D341Med (cell line): ENCODE data around the gene P3H3.
A peak's percentile ranks its signal among the peaks of the same experiment; 100 is the strongest.

Experiments used
- DNase-seq: peaks from one replicate; pipeline ENCODE4 v3.0.0; 2012; ENCODE audit warnings: low spot score

Gene P3H3

DNA sequence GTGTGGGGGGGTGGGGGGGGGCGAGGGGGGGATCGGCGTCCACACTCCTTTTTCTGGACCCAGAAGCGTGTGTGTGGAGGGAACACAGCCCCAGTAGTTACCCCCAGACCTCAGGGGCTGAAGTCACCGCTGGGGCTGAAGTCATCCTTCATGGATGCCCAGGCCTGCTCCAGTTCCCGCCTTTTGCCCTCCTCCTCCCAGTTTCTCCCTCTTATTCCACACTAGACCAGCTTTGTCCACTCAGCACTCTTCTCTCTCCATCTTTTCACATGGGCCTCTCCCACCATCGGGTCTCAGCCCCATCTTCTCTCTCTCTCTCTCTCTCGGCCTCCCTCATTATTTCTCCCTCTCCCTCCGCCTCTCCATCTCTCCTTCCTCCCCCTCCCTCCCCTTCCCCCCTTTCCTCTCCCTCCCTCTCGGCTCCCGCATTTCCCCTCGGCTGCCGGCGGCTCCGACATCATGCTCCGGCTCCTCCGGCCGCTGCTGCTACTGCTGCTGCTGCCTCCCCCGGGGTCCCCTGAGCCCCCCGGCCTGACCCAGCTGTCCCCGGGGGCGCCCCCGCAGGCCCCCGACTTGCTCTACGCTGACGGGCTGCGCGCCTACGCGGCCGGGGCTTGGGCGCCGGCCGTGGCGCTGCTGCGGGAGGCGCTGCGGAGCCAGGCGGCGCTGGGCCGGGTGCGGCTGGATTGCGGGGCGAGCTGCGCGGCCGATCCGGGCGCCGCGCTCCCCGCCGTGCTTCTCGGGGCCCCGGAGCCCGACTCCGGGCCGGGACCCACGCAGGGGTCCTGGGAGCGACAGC, at the start of gene P3H3:
TSS of gene P3H3 (plus strand) at position 426 of the 799 bp plus-strand sequence. CDS start at position 460, 34 bp downstream.
- peak; percentile 72 for DNase-seq

GRCh38 chr12:6778574-6779550, 49.3 kb upstream of the P3H3 start:
- peak; percentile 92 for DNase-seq

- no peak for DNase-seq
Observed at GRCh38 chr12:6779708-6780432, 48.3 kb upstream of the P3H3 start.

- no peak for DNase-seq
Observed at GRCh38 chr12:6780573-6780972, 47.6 kb upstream of the P3H3 start.

- DNase-seq: no peak
Observed at GRCh38 chr12:6782119-6782518, 46.1 kb upstream of the P3H3 start.

DNA sequence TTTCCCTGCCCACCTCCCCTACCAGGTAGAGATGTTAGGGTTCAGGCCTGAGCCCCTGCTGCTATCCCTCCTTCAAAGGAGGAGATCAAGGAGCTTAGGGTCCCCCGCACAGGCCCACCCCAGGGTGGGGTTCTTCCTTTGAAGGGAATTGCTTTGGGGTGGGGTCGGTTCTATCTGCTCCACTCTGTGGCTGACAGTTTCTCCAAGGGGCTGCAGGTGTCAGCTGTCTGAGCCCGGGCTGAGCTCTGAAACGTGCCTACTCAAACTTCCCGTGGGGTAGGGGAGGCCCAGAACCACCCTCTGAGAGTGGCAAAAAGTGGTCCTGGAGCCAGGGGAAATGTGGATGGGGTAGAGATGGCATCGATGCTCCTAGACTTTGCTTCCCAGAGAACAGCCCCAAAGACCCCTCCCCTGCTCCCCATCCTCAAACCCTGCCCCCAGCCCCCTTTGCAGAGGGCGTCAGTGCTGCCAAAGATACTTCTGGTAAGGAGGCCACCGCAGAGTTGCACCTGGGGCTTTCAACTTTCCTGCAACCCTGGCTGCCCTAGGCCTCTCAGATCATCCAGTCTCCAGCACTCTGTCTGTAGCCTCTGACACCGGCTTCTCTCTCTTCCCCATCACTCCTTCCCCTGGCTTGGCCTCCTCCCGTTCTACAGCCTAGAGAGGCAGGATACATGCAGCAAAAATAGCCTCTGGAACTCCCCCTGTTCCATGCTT, 45.2 kb upstream of the P3H3 start:
- no peak for DNase-seq

GRCh38 chr12:6783828-6784227, 44.4 kb upstream of the P3H3 start:
- DNase-seq: no peak

- no peak for DNase-seq
Observed at GRCh38 chr12:6784296-6784695, 43.9 kb upstream of the P3H3 start.

DNA sequence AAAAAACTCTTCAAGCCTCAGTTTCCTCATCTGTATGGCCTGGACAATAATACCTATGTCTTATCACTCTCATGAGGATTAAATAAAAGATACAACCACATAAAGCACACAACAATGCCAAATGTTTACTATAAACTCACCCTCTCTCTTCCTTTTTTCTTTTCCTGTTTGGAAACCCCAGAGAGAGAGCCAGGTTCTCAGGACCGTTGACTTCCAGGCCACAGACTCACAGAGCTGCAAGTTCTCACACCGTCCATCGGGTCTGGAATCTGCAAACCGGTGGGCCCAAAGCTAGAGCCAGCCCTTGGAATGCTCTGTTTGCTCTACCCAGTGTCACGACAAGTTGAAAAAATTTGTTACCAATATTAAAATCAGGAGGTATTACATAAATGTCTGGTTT, 43.4 kb upstream of the P3H3 start:
- no peak for DNase-seq

GRCh38 chr12:6786416-6787094, 41.7 kb upstream of the P3H3 start:
- DNase-seq: no peak

GRCh38 chr12:6787309-6787708, 40.9 kb upstream of the P3H3 start:
- DNase-seq: no peak

- no peak for DNase-seq
Observed at GRCh38 chr12:6788972-6789924, 39.0 kb upstream of the P3H3 start, which contains the start of gene CD4. TSS of gene CD4 (plus strand) at chr12:6789528. CDS start at chr12:6800139, 10,611 bp downstream.

- no peak for DNase-seq
Observed at GRCh38 chr12:6790496-6791150, 37.6 kb upstream of the P3H3 start.

DNA sequence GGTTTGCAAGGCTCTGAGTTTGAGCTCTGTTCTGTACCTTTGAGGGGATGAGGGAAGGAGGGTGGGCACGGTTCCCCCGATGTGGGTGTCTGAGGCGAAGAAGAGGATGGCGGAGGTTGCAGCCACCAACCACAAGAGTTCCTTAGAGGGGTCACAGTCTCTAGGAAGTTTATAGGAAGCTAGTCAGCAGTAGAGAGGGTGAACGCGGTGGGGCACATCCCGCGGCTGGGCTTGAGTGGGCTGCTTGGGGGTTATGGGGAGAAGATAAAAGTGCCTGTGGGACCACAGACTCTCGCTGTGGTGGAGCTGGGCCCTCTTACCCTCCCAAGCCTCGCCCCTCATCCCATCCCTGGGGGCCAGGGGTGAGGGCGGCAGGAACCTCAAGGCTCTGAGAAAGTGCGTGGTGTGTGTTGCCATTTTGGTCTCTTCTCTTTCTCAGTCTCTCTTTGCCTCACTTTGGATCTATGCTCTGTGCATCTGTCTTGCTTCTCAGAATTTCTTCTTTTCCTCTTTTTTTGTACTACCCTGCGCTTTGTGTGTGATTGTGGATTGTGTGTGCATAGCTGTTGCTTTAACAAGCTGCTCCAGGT, 36.2 kb upstream of the P3H3 start:
- no peak for DNase-seq

DNA sequence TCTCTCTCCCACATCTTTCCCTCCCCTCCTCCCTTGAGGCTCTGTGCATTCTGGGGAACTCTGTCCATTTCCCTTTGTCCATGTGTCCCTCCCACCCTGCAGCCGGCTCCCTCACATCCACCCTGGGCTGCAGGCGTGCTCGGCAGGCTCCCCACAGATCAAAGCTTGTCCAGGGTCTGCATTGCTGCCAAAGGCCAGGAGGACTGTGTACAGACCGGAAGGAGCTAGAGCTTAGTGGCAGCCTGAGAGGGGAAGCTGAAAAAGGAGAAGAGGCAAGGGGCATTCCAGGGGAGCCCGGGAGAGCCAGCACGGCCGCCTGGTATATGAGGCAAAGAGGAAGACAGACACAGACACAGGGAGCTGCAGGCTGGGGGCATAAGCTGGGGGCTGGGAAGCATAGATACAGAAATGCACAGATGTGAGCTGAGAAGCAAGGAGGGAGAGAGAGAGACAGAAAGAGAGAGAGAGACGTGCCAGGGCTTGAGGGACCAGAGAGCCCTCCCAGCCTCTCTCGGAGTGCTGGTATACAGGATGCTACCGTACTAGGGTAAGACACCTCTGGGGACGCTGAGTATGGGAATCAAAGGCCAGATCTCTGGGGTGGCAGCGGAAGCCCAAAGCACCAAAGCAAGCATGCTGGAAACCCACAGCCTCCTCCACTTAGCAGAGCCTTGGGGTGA, 35.5 kb upstream of the P3H3 start:
- DNase-seq: no peak

GRCh38 chr12:6795088-6795487, 33.1 kb upstream of the P3H3 start:
- no peak for DNase-seq

- no peak for DNase-seq
Observed at GRCh38 chr12:6796576-6796975, 31.6 kb upstream of the P3H3 start.

DNA sequence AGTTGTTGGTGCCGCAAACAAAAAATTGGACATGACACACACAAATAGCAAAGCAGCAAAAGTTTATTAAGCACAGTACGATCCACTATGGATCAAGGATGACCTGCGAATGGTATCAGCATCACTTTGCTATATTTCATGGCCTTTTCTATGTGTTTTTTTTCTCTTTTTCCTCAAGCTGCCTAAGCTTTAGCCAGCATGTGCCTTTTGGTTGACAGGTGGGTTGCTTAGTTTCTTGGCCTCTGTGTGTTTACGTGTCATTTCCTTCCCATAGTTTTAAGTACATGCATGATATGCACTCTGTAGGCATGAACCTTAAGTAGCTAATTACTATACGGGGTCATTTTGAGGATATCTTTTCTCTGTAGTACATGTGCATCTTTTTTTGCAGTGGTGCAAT, 29.1 kb upstream of the P3H3 start:
- DNase-seq: no peak
